ENCODE data around the gene ZNF12. TPM values are rescaled to one million over a fixed set of nuclear protein-coding genes. Genes with fewer than 3 reads are reported as not detected.

ZNF12 gene
- total and polyA plus RNA-seq, 2 of the 8 experiments (the other 6 are each of a cell fraction or from before 2014, with no cell fraction given) = 6.7 to 16.2 TPM

- TF ChIP-seq CHD7 (IDR thresholded peaks at IDR 0.05; ENCODE audit: insufficient replicate concordance, low read length) (no peak), SP4 (IDR thresholded peaks at IDR 0.05; ENCODE audit: low read length) (no peak), CHD1 (IDR thresholded peaks at IDR 0.05; ENCODE audit: low read depth, low read length) (no peak), EGR1 (IDR thresholded peaks at IDR 0.05; ENCODE audit: borderline replicate concordance, low read depth, low read length) (no peak), EP300 (IDR thresholded peaks at IDR 0.05; ENCODE audit: borderline replicate concordance in 1 of 2, low read depth in 2 of 2, low read length in 2 of 2) (no peak), RNF2 (IDR thresholded peaks at IDR 0.05; ENCODE audit: borderline replicate concordance, low read depth, low read length, missing control alignments, poor library complexity, severe bottlenecking) (no peak), SIN3A (conservative IDR thresholded peaks at IDR 0.05 in 1 of 2, IDR thresholded peaks at IDR 0.05 in 1 of 2; ENCODE audit: low read depth in 1 of 2, low read length in 2 of 2) (no peak), E2F6 (IDR thresholded peaks at IDR 0.05) (no peak), RFX5 (IDR thresholded peaks at IDR 0.05; ENCODE audit: borderline replicate concordance, low read depth, low read length) (no peak), TAF7 (optimal IDR thresholded peaks at IDR 0.05; ENCODE audit: borderline replicate concordance, low read depth, low read length) (no peak)
These were observed 59.2 kb downstream of the ZNF12 start (continued) for GRCh38 chr7:6647541-6647940.

All from H1 (cell line).